Heart left ventricle (tissue), 13 donors: ENCODE data around the gene NUFIP2.

Experiments used
- CTCF ChIP-seq, 12 donors: fragments of 200-600 bp; sonication (generic) in 4 of 12; IDR thresholded peaks; one replicate each; pipeline versions ENCODE4 v1.5.0 to v1.8.0; 2018 to 2022; ENCODE audit warnings: antibody characterized with exemption in 12 of 12, mild to moderate bottlenecking in 5 of 12
- POLR2A ChIP-seq, 2 donors: fragments of 450-650 bp; IDR thresholded peaks; one replicate each; pipeline ENCODE4 v1.6.1; 2017; ENCODE audit warnings: antibody characterized with exemption in 2 of 2, mild to moderate bottlenecking in 2 of 2, moderate library complexity in 2 of 2
- donor health status: ischemic (EF 13 %, LVEDD 7.1; RV severe dilation, severe dysfunction).
- donor health status: DM: no; HTN: yes; CAD: no.
- donor health status: DM: no; HTN: no; CAD: no.
- donor health status: ischemic (EF 25% LVEDD 6.9; RV normal size, moderate dysfunction).
- donor health status: ischemic (EF 25% LVEDD 5.7; RV mildly dilated, moderate dysfunction).
- donor health status: ischemic (EF 35%, LVEDD 5.7; RV mildly dilated, moderate dysfunction).
- donor health status: nonischemic (EF 11% LVEDD 7.7; RV severe dilation, severe dysfunction).
- donor health status: DM: yes; HTN: yes; CAD: no.
- donor health status: PGD.
- donor health status: ischemic (EF 29% LVEDD 5.4; RV normal size, mild dysfunction).
- donor health status: nonischemic (EF 23%, LVEDD 6.1; RV moderate dilation, normal function).

- TF ChIP-seq CTCF (IDR thresholded peaks at IDR 0.05) (no peak), POLR2A (IDR thresholded peaks at IDR 0.05) (no peak)
Observed at GRCh38 chr17:29235904-29236303, 58.0 kb downstream of the NUFIP2 start.
